ENCODE data around the gene PLXNA1.

Gene PLXNA1

DNA sequence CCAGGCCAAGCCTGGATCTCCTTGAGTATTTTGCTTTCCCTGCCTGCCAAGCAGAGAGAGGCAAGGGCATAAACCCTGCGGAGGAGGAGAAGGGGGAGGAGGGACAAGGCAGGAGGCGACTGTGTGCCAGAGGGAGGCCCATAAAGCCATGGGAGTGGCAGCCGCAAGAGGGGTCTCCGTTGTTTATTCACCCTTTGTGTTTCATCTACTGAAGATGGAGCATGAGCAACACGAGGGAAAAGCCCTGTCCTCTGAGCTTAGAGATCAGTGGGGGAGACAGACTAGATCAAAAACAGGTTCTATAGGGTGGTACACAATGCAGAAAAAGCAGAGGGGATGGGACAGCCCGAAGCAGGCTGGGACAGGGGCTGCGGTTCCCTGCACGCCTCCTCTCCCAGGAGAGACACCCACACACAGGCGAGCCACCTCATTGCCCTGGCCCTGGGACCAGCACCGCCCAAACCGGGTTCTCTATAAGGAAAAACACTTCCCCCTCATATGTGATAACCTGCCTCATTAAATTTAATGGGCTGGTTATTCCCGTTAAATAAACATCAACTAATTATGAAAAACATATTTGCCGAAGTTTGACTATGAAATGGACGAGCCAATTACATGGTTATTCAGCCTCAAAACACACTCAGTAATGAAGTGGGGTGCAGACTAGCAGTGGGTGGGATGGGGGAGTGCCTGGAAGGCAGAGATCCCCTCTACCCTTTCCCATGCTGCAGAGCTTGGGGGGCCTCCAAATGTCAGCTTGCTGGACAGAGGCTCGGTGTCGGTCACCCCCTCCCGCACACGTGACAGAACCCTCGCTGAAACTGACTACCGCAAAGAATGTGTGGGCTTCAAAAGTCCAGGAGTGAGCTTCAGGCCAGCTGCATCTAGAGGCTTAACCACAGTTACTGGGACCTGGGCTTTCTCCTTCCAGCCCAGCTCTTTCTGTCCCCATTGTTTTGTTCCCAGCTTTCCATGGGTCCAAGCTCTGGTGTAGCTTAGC lies 14.2 kb upstream of the PLXNA1 start:
- Histone ChIP-seq H4K20me1 (ENCODE audit: insufficient read depth, low read length) (no peaks in the 10 kb centered on the region), H2AFZ (ENCODE audit: low read depth, low read length) (no peak overlapping the region), H3K4me2 (ENCODE audit: low read length) (no peak overlapping the region), H3K79me2 (ENCODE audit: low read length) (no peaks in the 10 kb centered on the region), H3K27me3 (ENCODE audit: low read depth, low read length) (0 out of 2 replicates have a peak, but pooled peaks cover 9% of the 10 kb centered on the region), H3K4me1 (ENCODE audit: low read length) (peaks cover 27% of the 10 kb centered on the region), H3K36me3 (replicated peaks; ENCODE audit: low read depth, low read length) (no peaks in the 10 kb centered on the region), H3K9ac (ENCODE audit: low read length) (no peak overlapping the region), H3K4me3 (ENCODE audit: low read length) (no peak overlapping the region), H3K9me3 (ENCODE audit: insufficient read depth, low read length) (peaks cover under 1% of the 10 kb centered on the region; the same call in 1 of the 2 replicates), H3K27ac (ENCODE audit: low read length) (no peak overlapping the region)
- TF ChIP-seq CTCF (IDR thresholded peaks at IDR 0.05; ENCODE audit: low read depth, low read length), result no peak
- TF ChIP-seq EZH2phosphoT487 (IDR thresholded peaks at IDR 0.05; ENCODE audit: low read depth), result no peak

DNA sequence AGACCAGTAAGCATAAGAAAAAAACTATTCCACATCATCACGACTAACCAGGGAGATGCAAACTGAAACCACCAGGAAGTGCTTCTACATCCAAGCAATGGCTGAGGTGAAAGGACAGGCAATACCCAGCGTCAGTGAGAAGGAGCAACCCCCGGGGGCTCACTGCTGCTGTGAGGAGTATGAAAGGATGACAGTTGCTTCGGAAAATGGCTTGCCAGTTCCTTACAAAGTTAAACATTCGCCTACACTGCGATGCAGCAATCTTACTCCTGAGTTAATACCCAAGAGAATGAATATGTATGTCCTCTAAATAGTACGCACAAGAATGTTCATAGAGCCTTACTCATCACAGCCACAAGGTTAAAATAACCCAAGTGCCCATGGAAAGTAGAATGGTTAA lies 13.3 kb upstream of the PLXNA1 start:
- no peak overlapping the region for H3K4me3 ChIP-seq (ENCODE audit: low read length)
- no peak overlapping the region for H3K27ac ChIP-seq (ENCODE audit: low read length)
- H4K20me1 ChIP-seq (ENCODE audit: insufficient read depth, low read length), result no peaks in the 10 kb centered on the region
- H3K36me3 ChIP-seq (replicated peaks; ENCODE audit: low read depth, low read length), result peaks cover 4% of the 10 kb centered on the region
- peaks cover 25% of the 10 kb centered on the region for H3K4me1 ChIP-seq (ENCODE audit: low read length)
- no peak overlapping the region for H2AFZ ChIP-seq (ENCODE audit: low read depth, low read length)
- H3K79me2 ChIP-seq (ENCODE audit: low read length), result no peaks in the 10 kb centered on the region
- 0 out of 2 replicates have a peak, but pooled peaks cover 9% of the 10 kb centered on the region for H3K27me3 ChIP-seq (ENCODE audit: low read depth, low read length)
- H3K9me3 ChIP-seq (ENCODE audit: insufficient read depth, low read length), result peaks cover 7% of the 10 kb centered on the region; the same call in 1 of the 2 replicates
- H3K4me2 ChIP-seq (ENCODE audit: low read length), result no peak overlapping the region
- no peak overlapping the region for H3K9ac ChIP-seq (ENCODE audit: low read length)
- TF ChIP-seq EZH2phosphoT487 (IDR thresholded peaks at IDR 0.05; ENCODE audit: low read depth), result no peak
- TF ChIP-seq CTCF (IDR thresholded peaks at IDR 0.05; ENCODE audit: low read depth, low read length), result no peak

GRCh38 chr3:126970101-126970500 lies 12.8 kb upstream of the PLXNA1 start:
- Histone ChIP-seq H3K79me2 (ENCODE audit: low read length) (no peaks in the 10 kb centered on the region), H3K27ac (ENCODE audit: low read length) (no peak overlapping the region), H2AFZ (ENCODE audit: low read depth, low read length) (no peak overlapping the region), H3K4me3 (ENCODE audit: low read length) (no peak overlapping the region), H4K20me1 (ENCODE audit: insufficient read depth, low read length) (no peaks in the 10 kb centered on the region), H3K9ac (ENCODE audit: low read length) (no peak overlapping the region), H3K36me3 (replicated peaks; ENCODE audit: low read depth, low read length) (peaks cover 4% of the 10 kb centered on the region), H3K9me3 (ENCODE audit: insufficient read depth, low read length) (peaks cover 12% of the 10 kb centered on the region; the same call in 1 of the 2 replicates), H3K4me2 (ENCODE audit: low read length) (no peak overlapping the region), H3K4me1 (ENCODE audit: low read length) (peaks cover 20% of the 10 kb centered on the region), H3K27me3 (ENCODE audit: low read depth, low read length) (0 out of 2 replicates have a peak, but pooled peaks cover 9% of the 10 kb centered on the region)
- TF ChIP-seq EZH2phosphoT487 (IDR thresholded peaks at IDR 0.05; ENCODE audit: low read depth) (no peak), CTCF (IDR thresholded peaks at IDR 0.05; ENCODE audit: low read depth, low read length) (no peak)

DNA sequence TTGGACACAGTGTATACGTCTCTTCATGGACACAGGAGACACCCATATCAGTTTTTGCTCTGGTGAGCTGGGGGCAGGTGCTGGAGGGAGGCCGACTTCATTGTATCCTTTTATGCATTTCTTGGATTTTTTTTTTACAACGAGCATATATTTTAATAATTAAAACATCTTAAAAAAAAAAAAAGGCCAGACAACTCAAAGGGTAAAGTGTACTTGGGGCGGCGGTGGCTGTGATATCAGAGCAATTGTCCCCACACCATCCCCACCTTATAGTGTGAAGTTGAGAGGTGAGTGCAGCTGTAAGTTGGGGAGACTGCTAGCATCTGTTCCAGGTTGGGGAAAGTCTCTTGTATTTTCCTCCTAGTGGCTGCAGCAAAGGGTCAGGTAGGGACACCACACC lies 12.0 kb upstream of the PLXNA1 start:
- Histone ChIP-seq H4K20me1 (ENCODE audit: insufficient read depth, low read length) (no peaks in the 10 kb centered on the region), H3K9ac (ENCODE audit: low read length) (no peak overlapping the region), H2AFZ (ENCODE audit: low read depth, low read length) (no peak overlapping the region)

More for the DNA sequence above, 12.0 kb upstream of the PLXNA1 start:
- Histone ChIP-seq H3K9me3 (ENCODE audit: insufficient read depth, low read length) (peaks cover 16% of the 10 kb centered on the region; the same call in 1 of the 2 replicates), H3K4me1 (ENCODE audit: low read length) (peaks cover 19% of the 10 kb centered on the region), H3K79me2 (ENCODE audit: low read length) (no peaks in the 10 kb centered on the region), H3K4me2 (ENCODE audit: low read length) (no peak overlapping the region), H3K4me3 (ENCODE audit: low read length) (no peak overlapping the region), H3K36me3 (replicated peaks; ENCODE audit: low read depth, low read length) (peaks cover 4% of the 10 kb centered on the region), H3K27me3 (ENCODE audit: low read depth, low read length) (0 out of 2 replicates have a peak, but pooled peaks cover 9% of the 10 kb centered on the region), H3K27ac (ENCODE audit: low read length) (no peak overlapping the region)
- no peak for TF ChIP-seq CTCF (IDR thresholded peaks at IDR 0.05; ENCODE audit: low read depth, low read length)
- TF ChIP-seq EZH2phosphoT487 (IDR thresholded peaks at IDR 0.05; ENCODE audit: low read depth), result no peak
